HG03342 (cell line): ENCODE results near the gene BTBD18.
"Not testable (repeated sequence)": the region's sequence is repeated elsewhere in the genome, so short reads cannot be mapped to it uniquely, and the experiment has no call there.

Experiments
- ATAC-seq: cut with Tn5 transposase; IDR thresholded peaks from one replicate; pipeline ENCODE4 v1.9.1; 2021; ENCODE audit warnings: mild to moderate bottlenecking, moderate library complexity; ENCODE audit not compliant: unreplicated experiment

Gene BTBD18

DNA sequence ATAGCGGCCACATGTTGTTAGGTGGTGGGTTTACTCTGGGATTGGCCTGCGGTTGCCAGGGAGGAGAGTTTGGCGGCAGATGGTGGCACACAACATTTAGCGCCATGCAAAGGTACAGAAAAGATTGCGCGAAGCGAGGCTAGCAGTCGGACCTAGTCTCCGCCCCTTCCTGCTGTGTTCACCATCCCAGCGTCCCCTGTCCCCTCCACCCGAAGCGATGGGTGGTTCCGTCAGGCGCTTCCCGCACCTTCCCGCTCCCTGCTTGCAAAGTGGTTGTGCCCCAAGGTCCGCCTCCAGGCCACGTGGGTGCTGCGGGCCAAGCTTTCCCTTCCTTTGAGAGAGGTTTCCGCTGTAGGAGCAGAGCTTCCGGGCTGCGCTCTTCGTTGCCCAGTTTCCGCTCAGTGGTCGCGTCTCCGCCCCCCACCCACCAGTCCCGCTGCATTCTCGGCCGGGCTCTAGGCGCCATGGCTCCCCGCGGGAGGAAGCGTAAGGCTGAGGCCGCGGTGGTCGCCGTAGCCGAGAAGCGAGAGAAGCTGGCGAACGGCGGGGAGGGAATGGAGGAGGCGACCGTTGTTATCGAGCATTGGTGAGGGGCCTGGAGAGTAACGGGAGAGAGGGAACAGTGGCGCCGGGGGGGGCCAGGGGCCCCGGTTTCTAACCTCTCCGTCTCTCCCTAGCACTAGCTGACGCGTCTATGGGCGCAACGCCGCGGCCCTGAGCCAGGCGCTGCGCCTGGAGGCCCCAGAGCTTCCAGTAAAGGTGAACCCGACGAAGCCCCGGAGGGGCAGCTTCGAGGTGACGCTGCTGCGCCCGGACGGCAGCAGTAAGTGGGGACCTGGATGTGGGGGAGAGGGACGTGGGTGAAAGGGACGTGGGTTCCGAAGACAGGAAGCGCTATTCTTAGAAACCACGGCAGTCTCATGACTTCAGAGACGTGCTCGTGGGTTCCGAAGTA is 10.2 kb downstream of the BTBD18 start, which contains the start of gene SELENOH:
Gene SELENOH (plus strand): TSS at position 360 of the 955 bp plus-strand sequence. CDS start 105 bp downstream, at position 465.
- peak; percentile 87 for ATAC-seq

DNA sequence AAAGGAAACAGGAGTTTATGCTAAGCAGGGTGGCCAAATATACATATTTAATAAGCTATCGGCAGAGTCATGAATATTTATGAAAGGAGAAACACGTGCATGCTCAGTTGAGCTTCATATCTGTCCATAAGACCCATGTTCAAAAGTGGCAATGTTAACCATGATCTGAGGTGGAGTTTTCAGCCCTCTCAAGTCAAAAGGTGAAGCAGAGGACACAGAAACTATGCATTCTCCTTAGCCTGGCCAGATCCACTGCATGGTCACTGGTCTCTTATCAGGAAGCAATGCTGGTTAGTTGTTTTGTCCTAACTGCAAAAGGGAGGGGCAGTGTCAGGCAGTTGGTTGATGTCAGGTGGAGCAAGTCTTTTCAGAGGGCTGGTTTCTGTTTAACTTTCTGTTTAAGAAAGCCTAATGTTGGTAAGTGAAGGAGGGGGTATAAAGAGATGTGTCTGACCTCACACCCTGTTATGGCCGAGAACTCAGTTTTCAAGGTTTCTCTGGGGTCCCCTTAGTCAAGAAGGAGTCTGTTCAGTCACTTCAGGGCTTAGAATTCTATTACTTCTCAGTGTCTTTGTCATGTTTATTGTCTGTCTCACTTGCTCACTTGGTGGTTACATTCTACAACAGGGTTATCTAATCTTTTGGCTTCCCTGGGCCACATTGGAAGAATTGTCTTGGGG is 15.9 kb downstream of the BTBD18 start:
- ATAC-seq, result no peak

- ATAC-seq, result no peak
These were observed 19.0 kb downstream of the BTBD18 start for GRCh38 chr11:57732661-57733060.

GRCh38 chr11:57729479-57729878 is 22.1 kb downstream of the BTBD18 start:
- ATAC-seq, result peak; percentile 73

DNA sequence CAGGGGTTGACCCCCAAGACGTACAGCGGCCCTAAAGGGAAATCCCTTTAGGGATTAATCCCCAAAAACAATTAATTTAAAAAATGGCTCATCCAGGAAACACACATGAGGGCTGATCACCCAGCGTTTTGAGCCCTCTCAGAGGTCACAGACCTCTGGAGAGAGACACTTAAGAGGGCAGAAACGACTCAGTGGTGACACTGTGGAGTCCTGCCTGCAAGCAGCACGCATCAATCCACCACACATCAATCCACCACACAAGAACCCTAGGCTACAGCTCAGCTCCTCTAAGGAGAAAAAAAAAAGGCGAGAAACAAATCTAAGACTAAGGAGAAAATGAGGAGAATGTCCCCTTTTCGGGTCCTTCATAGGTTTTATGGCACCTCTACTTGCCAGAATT is 22.8 kb downstream of the BTBD18 start:
- ATAC-seq, result no peak

GRCh38 chr11:57727185-57727584 is 24.4 kb downstream of the BTBD18 start:
- no peak for ATAC-seq

DNA sequence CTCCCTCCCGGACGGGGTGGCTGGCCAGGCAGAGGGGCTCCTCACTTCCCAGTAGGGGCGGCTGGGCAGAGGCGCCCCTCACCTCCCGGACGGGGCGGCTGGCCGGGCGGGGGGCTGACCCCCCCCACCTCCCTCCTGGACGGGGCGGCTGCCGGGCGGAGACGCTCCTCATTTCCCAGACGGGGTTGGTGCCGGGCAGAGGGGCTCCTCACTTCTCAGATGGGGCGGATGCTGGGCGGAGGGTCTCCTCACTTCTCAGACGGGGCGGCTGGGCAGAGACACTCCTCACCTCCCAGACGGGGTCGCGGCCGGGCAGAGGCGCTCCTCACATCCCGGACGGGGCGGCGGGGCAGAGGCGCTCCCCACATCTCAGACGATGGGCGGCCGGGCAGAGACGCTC is 34.9 kb downstream of the BTBD18 start:
- not testable (repeated sequence) for ATAC-seq

DNA sequence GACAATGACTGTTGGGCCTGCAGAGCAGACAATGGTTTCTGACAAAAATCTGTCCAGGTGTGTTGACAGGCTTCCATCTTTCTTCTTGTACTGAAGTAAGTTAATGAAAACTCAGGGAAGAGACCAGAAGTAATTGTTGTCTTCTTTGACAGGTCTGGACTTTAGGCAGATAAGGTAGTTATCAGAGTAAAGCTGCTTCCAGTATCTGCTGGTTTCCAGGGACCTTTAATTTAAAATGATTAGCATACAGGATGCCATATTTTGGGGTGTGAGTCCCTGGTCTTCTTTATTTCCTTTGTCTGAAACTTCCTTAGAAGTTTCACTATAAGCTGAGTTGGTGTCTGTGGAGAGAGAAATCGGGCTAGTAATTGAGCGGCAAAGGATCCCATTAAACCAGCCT is 37.8 kb downstream of the BTBD18 start:
- ATAC-seq, result no peak

DNA sequence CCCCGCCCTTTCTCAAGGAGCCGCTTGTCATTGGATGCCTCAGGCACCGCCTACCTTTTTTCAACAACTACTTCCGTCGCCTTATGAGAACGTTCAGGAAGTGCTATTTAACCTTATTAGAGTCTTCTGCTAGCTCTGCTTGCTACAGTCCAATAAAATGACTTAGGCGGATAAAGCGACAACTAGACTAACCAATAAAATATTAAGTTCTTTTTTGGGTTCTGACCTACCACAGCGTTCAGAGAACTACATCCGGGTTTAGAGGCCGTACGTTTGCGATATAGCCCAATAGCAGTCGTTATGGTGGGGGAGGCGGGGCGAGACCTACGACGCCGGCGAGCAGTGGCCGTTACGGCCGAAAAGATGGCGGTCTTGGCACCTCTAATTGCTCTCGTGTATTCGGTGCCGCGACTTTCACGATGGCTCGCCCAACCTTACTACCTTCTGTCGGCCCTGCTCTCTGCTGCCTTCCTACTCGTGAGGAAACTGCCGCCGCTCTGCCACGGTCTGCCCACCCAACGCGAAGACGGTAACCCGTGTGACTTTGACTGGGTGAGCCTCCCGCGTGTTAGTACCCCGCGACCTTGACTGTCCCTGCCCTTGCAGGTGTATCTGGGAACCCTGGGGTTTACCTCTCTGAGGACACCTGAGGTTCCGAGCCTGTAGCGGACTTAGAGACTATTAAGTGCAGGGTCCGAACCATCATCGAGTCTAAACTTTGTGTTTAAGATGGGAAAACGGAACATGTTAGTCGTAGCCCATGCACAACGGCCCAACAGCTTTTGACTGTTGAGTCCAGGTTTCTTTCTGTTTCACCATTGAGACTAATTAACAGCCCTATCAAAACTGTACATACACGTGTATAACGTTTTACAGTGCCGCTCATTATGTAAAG is 39.1 kb downstream of the BTBD18 start, which contains the start of gene TMX2:
Gene TMX2 (plus strand): TSS at position 338 of the 895 bp plus-strand sequence. CDS start 26 bp downstream, at position 364.
- peak; percentile 89 for ATAC-seq

GRCh38 chr11:57711414-57712255 is 40.0 kb downstream of the BTBD18 start, which contains the start of gene MED19:
TSS of gene MED19 (minus strand) at chr11:57712215. CDS start at chr11:57712179, 36 bp downstream.
- ATAC-seq, result peak; percentile 45

GRCh38 chr11:57709802-57710367 is 41.7 kb downstream of the BTBD18 start:
- ATAC-seq, result no peak

DNA sequence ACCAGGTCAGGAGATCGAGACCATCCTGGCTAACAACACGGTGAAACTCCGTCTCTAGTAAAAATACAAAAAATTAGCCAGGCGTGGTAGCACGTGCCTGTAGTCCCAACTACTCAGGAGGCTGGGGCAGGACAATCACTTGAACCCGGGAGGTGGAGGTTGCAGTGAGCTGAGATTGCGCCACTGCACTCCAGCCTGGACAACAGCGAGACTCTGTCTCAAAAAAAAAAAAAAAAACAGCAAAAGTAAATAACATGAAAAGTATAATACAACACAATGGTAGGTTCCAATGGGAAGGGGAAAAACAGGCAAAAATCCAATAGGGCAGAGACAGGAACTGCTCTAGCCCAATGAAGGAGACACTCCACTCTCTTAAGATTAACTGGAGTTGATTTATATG is 46.2 kb downstream of the BTBD18 start:
- ATAC-seq, result not testable (repeated sequence)

- no peak for ATAC-seq
These were observed 46.7 kb downstream of the BTBD18 start for GRCh38 chr11:57704932-57705331.

DNA sequence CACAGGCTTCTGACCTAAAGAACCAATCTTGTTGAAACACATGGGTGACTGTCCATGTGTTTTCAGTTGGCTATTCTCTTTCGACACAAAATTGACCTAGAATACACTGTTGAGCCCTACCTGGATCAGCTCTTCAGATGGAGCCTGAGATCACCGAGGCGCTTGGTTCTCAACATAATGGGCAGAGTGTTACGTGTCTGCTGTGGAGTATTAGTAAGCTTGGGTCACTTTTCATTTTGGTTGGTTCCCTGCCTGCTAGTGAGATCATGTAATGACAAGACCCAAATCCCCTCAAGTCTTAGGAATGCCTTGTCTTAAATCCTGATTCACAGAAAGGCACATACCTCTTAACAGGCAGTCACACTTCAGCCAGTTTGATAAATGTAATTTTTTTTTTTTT is 48.3 kb downstream of the BTBD18 start:
- ATAC-seq, result no peak

DNA sequence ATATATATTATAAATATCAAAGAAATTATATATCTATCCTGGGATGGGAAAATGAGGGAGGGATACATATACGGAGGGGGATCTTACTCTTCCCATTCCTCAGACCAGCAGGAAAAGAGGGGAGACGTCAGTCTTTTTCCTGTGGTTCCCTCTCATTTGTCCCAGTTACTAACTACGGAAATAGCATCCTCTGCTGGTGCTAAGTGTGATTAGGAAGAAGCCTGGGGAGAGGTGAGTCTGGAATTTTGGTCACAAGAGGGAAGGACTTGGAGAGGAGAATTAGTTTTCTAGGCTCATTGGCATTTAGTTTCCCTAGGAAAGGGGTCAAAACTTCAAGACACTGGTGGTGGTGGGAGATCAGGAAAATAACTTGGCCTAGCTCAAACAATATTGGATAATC is 51.2 kb downstream of the BTBD18 start:
- no peak for ATAC-seq

DNA sequence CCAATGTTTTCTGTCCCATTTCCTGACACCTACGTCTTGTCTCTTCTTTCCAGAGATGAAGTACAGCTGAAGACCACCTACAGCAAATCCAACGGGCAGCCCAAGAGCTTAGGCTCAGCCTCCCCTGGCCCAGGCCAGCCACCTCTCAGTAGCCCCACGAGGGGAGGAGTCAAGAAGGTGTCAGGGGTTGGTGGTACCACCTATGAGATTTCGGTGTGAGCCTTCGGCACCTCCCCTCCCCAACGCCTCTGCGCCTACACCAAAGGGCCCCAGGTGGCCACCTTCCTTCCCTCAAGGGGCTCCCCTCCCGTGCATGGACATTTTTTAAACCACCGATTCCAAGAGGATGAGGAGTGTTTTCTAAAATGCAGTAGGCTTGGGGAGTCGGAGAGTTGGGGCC is 51.8 kb downstream of the BTBD18 start:
- no peak for ATAC-seq

GRCh38 chr11:57698843-57699365 is 52.7 kb downstream of the BTBD18 start:
- ATAC-seq, result no peak
